Measurements from ENCODE around the gene METRN.

Gene METRN

DNA sequence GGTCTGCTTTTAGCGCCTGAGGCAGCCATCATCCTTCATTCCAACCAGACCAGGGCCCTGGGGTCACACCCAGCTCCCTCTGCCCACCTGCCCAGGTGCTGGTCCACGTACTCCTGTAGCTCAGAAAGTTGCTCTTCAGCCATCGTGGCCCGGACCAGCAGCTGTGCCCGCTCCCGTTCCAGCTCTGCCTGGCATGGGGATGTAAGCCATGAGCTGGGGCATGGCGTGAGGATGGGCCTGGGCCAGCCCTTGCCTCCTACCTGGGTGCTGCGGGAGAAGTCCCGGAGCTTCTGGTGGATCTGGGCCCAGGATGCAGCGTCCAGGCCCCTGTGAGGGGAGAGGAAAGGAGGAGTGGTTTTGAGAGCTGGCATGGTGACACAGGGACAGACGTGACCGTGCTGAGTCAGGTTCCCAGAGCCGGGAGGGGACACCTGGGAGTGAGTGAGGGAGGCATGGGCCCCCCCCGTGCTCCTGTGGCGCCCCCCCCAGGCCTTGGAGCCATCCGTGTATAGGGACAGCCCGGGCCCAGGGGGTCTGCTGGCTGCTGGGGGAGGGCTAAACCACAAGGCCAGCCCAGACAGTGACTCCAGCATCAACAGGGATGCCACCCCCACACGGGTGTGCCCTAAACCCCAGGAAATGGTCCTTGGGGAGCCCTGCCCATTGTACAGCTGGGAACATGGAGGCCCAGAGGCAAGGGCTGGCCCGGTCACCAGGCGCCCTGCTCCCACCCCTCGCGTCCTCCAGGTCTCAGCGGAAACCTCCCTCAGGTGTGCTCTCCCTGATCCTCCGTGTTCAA, 8.1 kb downstream of the METRN start:
- in situ Hi-C loops (cut with HindIII; ENCODE audit: low sequenced_read_pairs), result no loop called here

DNA sequence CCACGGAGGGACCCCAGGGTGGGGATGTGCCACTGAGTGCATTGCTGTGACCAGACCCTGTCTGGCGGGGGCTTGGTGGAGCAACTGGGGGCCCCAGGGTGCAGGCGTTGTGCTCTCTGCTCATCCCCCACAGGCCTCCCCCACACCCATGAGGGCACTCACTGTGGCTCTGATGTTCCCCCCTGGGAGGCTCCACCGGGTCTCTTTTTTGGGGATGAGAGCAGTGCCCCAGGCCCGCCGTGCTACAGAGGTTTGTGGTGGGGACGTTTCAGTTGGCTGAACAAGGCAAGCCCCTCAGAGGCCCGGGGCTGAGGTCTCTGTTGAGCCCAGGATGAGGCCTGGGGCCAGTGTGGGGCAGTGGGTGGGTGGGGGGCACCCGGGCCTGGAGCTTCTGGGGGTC, 8.8 kb downstream of the METRN start:
- in situ Hi-C loops (cut with HindIII; ENCODE audit: low sequenced_read_pairs), result no loop called here

DNA sequence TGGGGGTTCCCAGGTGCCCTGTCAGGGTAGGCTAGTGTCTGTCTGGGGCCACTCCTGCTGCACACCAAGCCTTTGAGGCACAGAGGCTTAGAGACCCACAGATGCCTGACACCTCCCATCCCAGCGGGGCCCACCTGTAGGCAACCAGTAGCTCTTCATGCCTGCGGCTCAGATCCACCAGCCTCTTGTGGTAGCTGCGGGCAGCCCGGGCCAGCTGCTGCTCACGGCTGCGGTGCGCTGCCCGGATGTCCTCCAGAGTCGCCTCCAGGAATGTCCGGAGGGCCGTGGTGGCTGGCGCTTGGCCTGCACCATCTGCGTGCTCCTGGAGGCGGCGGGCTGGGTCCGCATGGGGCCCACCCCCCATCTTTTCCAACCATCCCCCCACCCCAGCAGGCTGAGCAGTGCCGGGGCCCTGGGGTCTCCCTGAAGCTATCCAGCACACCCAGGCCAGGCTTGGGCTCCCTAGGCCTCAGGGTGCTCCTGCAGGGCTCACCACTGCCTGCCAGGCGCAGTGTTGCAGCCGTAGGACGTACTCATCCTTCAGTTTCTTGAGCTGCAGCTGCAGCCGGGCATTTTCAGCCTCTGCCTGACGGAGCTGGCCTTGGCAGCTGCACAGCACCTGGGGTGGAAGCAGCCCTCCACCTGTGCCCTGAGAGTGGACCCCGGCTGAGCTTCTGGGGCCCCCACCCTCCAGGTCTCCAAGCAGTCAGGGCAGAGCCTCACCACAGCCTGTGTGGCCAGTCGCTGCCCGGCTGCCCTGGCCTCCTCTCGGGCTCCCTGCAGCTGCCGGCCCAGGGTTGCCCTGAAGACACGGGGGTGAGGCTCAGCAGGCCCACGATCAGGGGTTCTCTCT, 9.5 kb downstream of the METRN start:
- in situ Hi-C loops (cut with HindIII; ENCODE audit: low sequenced_read_pairs), result no loop called here

DNA sequence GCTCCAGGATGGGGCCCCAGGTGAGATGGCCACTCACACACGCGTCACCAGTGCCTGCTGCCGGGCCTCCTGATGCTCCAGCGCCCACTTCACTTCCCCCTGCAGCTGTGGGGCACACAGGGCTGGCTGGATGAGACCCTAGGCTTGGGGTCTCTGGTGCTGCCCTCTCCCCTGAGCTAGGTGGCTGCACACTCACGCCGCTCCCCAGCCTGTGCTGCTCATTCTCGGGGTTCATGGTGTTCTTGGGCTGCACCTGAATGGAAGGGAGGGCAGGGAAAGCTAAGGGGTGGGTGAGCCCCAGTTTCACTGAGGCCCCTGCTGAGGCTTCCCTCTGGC, 10.1 kb downstream of the METRN start:
- in situ Hi-C loops (cut with HindIII; ENCODE audit: low sequenced_read_pairs), result no loop called here

DNA sequence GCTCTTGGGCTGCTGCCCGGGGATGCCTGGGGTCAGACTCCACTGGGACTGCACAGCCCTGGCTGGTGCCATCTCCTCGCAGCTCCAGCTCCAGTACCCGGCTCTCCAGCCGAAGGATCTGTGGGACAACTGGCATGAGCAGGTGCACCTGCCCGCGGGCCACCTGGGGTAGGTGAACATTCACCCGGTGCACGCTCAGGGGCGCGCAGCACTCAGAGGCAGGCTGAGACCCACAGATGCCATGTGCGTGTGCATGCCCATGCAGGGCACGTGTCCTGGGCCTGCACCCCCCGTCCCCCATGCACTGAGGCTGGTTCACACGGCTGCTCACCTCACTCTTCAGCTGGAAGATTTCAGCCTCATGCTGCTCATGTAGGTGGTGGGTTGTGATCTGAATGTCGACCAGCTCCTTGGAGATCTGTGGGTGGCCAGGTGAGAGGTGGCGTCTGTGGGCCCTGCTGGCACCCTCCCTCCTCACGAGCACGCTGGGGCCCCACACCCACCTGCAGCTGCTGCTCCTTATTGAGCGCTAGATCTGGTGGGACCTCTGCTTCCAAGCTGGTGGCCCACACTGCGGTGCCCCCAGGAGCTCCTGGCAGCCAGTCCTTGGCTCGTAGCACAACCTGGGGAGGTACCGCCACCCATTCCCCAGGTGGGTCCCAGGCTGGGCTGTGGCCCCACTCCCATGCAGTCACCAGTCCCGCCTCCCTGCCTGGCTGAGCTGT, 10.7 kb downstream of the METRN start:
- in situ Hi-C loops (cut with HindIII; ENCODE audit: low sequenced_read_pairs), result no loop called here

DNA sequence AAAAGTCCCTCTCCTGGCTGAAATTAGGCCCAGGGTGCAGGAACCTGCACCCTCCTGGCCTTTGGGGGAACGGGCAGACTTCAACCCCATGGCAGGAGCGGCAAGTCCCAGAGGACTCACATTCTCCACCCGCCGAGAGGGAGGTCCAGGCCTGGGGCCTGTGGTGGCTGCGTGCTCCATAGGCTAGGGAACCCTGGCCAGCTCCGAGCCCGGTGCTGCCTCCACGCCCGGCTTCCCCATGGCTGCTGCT, 11.2 kb downstream of the METRN start:
- in situ Hi-C loops (cut with HindIII; ENCODE audit: low sequenced_read_pairs), result no loop called here

DNA sequence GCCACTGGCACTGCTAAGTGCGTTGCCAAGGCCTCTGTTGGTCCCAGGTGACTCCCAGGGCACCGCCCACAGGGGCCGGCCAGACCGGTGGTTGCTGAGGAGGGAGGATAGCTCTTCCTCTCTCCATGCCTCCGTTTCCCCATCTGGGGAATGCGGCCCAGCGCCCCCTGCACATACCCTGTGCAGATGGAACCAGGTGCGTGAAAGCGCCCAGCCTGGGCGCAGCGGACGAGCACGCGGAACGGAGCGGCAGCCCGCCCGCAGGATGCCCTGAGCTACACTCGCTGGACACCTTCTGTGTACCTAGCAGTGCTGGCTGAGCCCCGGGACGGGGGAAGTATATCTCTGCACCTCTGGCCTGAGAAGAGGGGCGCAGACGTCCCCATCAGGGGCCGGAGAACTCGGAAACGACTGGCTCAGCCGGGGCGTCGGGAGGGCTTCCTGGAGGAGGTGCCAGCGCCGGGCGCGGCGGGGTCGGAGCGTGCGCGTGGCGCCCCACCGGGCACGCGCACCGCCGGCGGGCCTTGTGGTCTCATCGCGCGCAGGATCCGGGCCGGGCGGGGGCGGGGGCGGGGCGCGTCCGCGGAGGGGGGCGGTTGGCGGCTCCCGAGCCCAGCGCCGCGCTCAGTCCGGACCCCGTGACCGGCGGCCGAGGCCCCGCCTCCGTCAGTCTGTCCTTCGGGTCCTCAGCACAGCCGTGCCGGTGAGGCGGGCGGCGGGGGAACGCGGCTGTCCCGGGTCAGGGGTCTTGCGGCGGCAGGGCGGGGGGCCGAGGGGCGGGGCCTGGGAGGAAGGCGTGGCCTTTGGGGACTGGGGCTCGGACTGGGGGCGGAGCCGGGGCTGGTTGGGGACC, 11.7 kb downstream of the METRN start, which contains the start of the genes CCDC78 and HAGHL:
CCDC78 (minus strand) TSS at position 6 of the 853 bp plus-strand sequence. CDS start 76 bp downstream, outside the sequence.
HAGHL (plus strand) TSS at position 669 of the 853 bp plus-strand sequence. CDS start 404 bp downstream, outside the sequence.
- in situ Hi-C loops (cut with HindIII; ENCODE audit: low sequenced_read_pairs), result no loop called here

DNA sequence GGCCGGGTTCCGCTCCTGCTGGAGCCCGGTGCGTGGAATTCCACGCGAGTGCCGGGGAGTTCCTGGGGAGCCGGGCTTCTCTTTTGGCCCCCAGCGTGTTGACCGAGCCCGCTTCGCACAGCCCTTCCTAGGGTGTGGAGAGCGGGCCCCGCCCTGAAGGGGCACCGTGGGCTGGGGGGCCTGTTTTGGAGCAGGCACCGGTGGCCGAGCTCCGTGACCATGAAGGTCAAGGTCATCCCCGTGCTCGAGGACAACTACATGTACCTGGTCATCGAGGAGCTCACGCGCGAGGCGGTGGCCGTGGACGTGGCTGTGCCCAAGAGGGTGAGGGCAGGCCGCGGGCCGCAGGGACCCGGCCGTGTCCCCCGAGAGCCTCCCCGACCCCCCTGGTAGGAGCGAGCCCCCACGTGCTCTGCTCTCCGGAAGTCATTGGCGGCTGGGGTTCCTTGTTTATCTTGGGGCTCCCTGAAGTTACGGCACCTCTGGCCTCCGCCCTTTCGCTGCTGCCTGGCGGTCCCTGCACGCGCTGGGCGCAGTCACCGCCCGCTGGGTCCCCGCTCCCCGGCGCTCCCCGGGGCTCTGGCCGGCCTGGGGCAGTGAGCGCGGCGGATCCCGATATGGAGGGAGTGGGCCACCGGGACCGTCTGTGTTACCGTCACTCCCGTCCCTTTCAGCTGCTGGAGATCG, 12.5 kb downstream of the METRN start:
- in situ Hi-C loops (cut with HindIII; ENCODE audit: low sequenced_read_pairs), result no loop called here

GRCh38 chr16:728131-728889, 13.4 kb downstream of the METRN start:
- in situ Hi-C loops (cut with HindIII; ENCODE audit: low sequenced_read_pairs), result no loop called here

- in situ Hi-C loops (cut with HindIII; ENCODE audit: low sequenced_read_pairs), result no loop called here
Measured at GRCh38 chr16:728890-729744, 14.2 kb downstream of the METRN start.

DNA sequence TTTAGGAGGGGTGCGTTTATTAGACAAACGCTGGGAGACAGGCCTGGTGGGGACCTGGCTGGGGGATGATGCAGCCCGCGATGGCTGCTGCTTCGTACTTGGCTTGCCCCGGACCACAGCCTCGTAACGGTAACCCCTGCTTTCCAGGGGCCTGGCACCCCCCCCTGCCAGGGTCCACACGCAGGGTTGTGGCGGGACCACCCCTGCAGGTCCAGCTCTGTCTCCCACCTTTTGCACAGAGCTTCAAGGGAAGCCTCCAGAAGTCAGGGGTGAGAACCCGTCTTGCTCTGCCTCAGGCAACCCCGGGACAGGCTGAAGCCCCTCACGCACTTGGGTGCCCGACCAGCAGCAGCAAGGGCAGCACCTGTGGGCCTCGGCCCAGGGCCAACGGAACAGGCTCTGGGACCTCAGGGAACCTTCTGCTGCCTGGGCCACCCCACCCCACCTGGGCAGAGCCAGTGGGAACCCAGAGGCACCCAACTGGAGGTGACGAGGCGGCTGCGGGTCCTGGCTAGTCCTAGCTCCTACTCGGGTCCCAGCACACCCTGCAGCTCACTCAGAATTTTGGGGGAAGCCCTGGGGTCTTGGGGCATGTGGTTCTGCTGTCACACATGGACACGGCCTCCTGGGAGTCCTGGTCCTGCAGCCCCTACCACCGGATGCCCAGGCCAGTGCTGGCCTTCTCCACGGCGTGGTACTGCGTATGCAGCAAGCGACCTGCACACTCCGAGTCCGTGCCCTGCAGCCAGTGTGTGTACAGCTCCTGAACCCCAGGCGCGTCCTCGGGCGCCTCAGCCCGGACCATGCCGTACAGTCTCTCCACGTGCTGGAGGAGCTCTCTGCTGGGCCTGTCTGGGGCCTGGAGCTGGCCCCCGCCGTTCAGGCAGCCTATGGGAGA, 15.1 kb downstream of the METRN start:
- in situ Hi-C loops (cut with HindIII; ENCODE audit: low sequenced_read_pairs), result no loop called here

DNA sequence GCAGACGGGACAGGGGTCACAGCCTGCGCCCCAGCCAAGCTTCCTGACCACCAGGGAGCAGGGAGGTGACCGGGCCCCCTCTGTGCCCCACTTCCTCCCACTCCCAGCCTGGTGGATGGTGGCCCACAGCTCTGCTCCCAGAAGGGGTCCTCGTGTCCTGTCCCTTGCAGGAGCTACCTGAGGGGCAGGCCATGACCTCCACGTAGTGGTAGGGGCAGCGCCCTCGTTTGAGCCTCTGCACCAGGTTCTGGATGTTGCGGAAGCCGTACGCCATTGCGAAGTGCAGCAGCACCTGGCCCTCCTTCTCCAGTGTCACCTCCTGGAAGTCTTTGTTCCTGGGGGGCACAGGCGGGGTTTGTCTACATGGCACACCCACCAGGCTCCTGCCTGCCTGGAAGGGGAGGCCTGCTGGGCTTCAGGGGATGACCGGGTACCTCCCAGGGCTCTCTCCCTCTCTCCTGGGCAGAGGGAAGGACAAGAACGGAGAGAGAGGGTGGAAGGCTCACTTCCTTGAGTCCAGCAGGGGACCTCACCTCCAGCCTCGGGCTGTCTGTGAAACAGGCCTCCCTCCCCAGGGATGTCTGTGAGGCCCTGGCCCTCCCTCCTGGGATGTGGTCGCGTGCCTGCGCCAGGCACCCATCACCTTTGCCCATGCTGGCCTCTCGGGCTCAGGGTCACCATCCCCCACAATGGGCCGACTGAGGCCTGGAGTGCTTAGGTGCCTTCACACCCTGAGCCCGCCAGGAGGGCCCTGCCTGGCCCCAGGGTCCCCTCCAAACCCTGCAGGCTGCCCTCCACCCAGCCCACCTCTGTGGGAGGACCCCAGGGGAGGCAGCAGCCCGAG, 16.0 kb downstream of the METRN start:
- in situ Hi-C loops (cut with HindIII; ENCODE audit: low sequenced_read_pairs), result no loop called here

GRCh38 chr16:732332-732731, 17.4 kb downstream of the METRN start:
- in situ Hi-C loops (cut with HindIII; ENCODE audit: low sequenced_read_pairs), result no loop called here

GRCh38 chr16:732936-733335, 18.0 kb downstream of the METRN start:
- in situ Hi-C loops (cut with HindIII; ENCODE audit: low sequenced_read_pairs), result no loop called here

DNA sequence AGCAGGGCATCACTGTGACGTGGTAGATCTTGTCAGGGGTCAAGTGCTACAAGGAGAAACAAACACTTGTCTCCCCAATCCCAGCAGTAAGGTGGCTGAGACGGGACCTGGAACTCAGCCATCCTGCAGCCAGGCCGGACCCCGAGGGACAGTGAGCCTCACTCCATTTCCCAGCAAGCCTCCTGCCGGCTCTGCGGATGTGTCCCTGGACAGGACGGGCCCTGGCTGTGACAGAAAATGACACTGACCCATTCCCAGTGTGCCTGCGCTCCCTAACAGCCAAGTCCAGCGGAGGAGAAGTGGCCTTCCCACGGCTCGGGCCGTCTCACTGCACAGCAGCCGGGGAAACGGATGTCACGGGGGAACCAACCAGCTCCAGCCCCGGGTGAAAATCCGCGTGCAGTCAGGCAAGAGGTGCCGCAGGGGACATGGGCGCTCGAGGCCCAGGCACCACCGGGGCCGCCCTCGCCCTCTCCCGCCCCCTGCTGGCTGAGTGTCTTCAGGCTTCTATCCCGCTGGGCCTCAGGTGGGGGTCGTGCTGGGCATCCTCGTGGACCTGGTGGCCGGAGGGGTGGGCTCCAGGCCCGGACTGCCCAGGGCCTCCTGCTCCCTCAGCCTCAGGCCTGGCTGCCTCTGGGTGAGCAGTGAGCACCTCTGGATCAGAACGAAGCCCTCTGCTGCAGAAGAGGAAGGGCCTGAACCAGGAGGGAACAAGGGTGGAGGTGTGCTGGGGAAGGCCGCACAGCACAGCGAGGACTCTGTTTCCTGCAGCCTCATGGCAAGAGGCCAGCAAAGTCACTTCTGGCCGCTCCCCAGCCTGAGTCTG, 18.7 kb downstream of the METRN start:
- in situ Hi-C loops (cut with HindIII; ENCODE audit: low sequenced_read_pairs), result no loop called here
